ENCODE data around the gene TRIP11. TPM values are rescaled to one million over a fixed set of nuclear protein-coding genes. Genes with fewer than 3 reads are reported as not detected.

TRIP11 gene
- 37.3 TPM for total RNA-seq (2021; ENCODE audit: unreplicated experiment)
- polyA plus RNA-seq (2012; ENCODE audit: insufficient read length): 10.1 TPM
- percentile 72 among the genes with signal in this experiment for Bru-seq, nascent RNA
- percentile 75 among the genes with signal in this experiment for BruChase-seq, experiment 1, labeled RNA remaining after a 2-hour chase
- percentile 79 among the genes with signal in this experiment for BruChase-seq, experiment 2, labeled RNA remaining after a 6-hour chase
- long read RNA-seq, full-length matches to known transcripts: 7 of 72 reads
- long read RNA-seq, partial matches to known transcripts: 55 of 72 reads
- long read RNA-seq, other reads (novel, unspliced or antisense): 10 of 72 reads

DNA sequence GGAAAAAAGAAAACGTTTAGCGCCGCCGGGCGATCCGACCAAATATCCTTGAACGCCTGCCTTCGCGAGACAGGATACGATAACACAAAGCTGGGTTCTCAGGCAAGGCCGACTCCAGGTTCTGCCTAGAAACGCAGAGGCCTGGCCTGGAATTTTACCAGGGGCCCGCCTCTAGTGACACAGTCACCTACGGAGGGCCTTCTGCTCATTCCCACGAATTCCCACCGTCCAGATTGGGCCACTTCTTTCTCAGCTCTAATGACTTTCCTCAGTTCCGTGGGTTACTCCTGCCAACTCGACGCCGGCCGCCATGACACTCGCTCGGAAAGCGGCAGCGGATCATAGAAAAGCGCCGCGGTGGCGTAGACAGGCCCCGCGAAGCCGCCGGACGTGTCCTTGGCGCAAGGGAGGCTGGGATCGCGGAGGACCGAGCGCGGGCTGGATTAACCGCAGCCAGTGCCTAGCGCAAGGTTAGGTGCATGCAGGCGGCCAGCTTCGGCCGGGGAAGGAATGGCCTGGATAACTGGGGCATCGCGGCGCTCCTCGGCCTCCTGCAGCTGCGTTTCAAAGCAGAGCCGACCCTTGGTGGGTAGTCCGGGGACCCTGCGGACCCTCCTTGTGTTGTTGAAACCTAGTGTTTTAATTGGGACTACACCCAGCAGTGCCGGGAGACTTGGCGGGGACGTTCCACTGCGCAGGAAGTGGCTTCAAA is at the start of gene TRIP11:
Gene TRIP11, minus strand, starts transcription at position 341 of the 712 bp plus-strand sequence. CDS start 374 bp downstream, outside the sequence.
- BruUV-seq (replicated peaks): no TSS peak
- ATAC-seq (peak; percentile 99), DNase-seq (ENCODE audit: low read depth, low spot score) (peak; percentile 51)
- H3K4me1 ChIP-seq (ENCODE audit: control insufficient read depth, insufficient read depth, low read length): peaks cover 14% of the 10 kb centered on the region; the same call in 1 of the 2 replicates
- no peaks in the 10 kb centered on the region; the same call in 1 of the 2 replicates for H3K36me3 ChIP-seq (ENCODE audit: control insufficient read depth, insufficient read depth, low read length)
- in situ Hi-C loops (cut with HindIII; ENCODE audit: low pct_unique_long_range_greater_than_20kb, low sequenced_read_pairs) (no loop called here), intact Hi-C loops (cut with micrococcal nuclease; ENCODE audit: unreplicated experiment) (loop anchor here (2.0 kb wide), 1 partner anchor 67 kb away; the partner anchor contains the start of gene ATXN3)
- H3K27ac ChIP-seq (ENCODE audit: low read length): peak within 1 kb of the TSS; percentile 89
- TF ChIP-seq SIN3A (IDR thresholded peaks at IDR 0.05; ENCODE audit: borderline replicate concordance, insufficient read depth, low read depth, low read length) (peak; percentile 81; the same call in 1 of the 2 replicates), POLR2AphosphoS5 (IDR thresholded peaks at IDR 0.05; ENCODE audit: low read depth, low read length) (peak; percentile 54; the same call in 1 of the 2 replicates), TCF7L2 (IDR thresholded peaks at IDR 0.05; ENCODE audit: low read depth, low read length) (0 out of 2 replicates have a peak, but pooled peaks have one; percentile 56), REST (IDR thresholded peaks at IDR 0.05; ENCODE audit: insufficient read depth in 1 of 2, low read depth in 2 of 2, low read length in 1 of 2) (no peak)
- TF ChIP-seq, protein P1, sequence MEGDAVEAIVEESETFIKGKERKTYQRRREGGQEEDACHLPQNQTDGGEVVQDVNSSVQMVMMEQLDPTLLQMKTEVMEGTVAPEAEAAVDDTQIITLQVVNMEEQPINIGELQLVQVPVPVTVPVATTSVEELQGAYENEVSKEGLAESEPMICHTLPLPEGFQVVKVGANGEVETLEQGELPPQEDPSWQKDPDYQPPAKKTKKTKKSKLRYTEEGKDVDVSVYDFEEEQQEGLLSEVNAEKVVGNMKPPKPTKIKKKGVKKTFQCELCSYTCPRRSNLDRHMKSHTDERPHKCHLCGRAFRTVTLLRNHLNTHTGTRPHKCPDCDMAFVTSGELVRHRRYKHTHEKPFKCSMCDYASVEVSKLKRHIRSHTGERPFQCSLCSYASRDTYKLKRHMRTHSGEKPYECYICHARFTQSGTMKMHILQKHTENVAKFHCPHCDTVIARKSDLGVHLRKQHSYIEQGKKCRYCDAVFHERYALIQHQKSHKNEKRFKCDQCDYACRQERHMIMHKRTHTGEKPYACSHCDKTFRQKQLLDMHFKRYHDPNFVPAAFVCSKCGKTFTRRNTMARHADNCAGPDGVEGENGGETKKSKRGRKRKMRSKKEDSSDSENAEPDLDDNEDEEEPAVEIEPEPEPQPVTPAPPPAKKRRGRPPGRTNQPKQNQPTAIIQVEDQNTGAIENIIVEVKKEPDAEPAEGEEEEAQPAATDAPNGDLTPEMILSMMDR (IDR thresholded peaks at IDR 0.05): no peak
- no peaks in the 10 kb centered on the region for H3K9me3 ChIP-seq (ENCODE audit: control insufficient read depth, insufficient read depth, low read depth, low read length)
- ChIA-PET CTCF (interaction anchor here (1.1 kb wide), 1 partner anchor 66 kb away, joined by 3 read pairs; the partner anchor contains the start of gene ATXN3), POLR2A (interaction anchor here (0.6 kb wide), 1 partner anchor 16 kb away, joined by 3 read pairs; no protein-coding TSS in a partner anchor)
- no peaks in the 10 kb centered on the region for H3K27me3 ChIP-seq (ENCODE audit: control insufficient read depth, insufficient read depth, low read length)
- peak within 1 kb of the TSS; percentile 86 to 87 for H3K4me3 ChIP-seq (ENCODE audit: low read depth in 2 of 2, low read length in 2 of 2)

DNA sequence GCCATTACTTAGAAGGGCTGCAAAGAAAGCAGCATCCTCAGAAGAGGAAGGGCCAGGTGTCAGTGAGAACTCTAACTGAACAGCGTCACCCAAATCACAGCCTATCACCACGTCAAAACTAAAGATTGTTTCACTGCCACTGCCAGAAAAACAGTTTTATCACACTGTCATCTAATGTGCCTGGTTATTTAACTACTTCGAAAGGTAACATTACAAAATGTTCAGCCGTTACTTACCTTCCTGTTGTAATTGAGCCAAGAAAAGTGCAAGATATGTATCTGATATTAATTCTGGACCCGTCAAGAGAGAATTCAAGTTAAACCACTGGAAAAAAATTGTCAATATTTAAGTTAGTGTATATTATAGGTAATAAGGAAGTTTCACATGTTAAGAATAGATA is 48.6 kb upstream of the TRIP11 start:
- intact Hi-C loops (cut with micrococcal nuclease; ENCODE audit: unreplicated experiment): no loop called here

More for the DNA sequence above, 48.6 kb upstream of the TRIP11 start:
- DNase-seq (ENCODE audit: low read depth, low spot score): no peak
- in situ Hi-C loops (cut with HindIII; ENCODE audit: low pct_unique_long_range_greater_than_20kb, low sequenced_read_pairs): no loop called here
- no peak for ATAC-seq
- Histone ChIP-seq H3K27me3 (ENCODE audit: control insufficient read depth, insufficient read depth, low read length) (no peaks in the 10 kb centered on the region), H3K9me3 (ENCODE audit: control insufficient read depth, insufficient read depth, low read depth, low read length) (no peaks in the 10 kb centered on the region), H3K36me3 (ENCODE audit: control insufficient read depth, insufficient read depth, low read length) (no peaks in the 10 kb centered on the region; the same call in 1 of the 2 replicates), H3K4me3 (ENCODE audit: low read depth in 2 of 2, low read length in 2 of 2) (no peak overlapping the region), H3K27ac (ENCODE audit: low read length) (no peak overlapping the region), H3K4me1 (ENCODE audit: control insufficient read depth, insufficient read depth, low read length) (no peaks in the 10 kb centered on the region)
- TF ChIP-seq SIN3A (IDR thresholded peaks at IDR 0.05; ENCODE audit: borderline replicate concordance, insufficient read depth, low read depth, low read length): no peak
- no peak for TF ChIP-seq POLR2AphosphoS5 (IDR thresholded peaks at IDR 0.05; ENCODE audit: low read depth, low read length)
- no peak for TF ChIP-seq TCF7L2 (IDR thresholded peaks at IDR 0.05; ENCODE audit: low read depth, low read length)
- TF ChIP-seq REST (IDR thresholded peaks at IDR 0.05; ENCODE audit: insufficient read depth in 1 of 2, low read depth in 2 of 2, low read length in 1 of 2): no peak
- TF ChIP-seq, protein P1 (IDR thresholded peaks at IDR 0.05): no peak
- BruUV-seq (replicated peaks): no TSS peak
- POLR2A ChIA-PET: no interaction called here
- CTCF ChIA-PET: no interaction called here

Measured in Panc1 (cell line).